ACC112 (cell line): ENCODE data around the gene LSM10.
A peak's percentile ranks its signal among the peaks of the same experiment; 100 is the strongest.

ENCODE experiments used
- H2AFZ ChIP-seq: fragments of 200-600 bp; sonication (generic); one replicate; pipeline ENCODE4 v1.6.0; 2017; ENCODE audit warnings: antibody characterized with exemption, low read length; ENCODE audit not compliant: unreplicated experiment
- H3K27ac ChIP-seq: fragments of 200-600 bp; sonication (generic); 2 replicates; pipeline ENCODE4 v1.5.1; 2014; ENCODE audit warnings: low read depth, mild to moderate bottlenecking, antibody characterized with exemption, low read length, moderate library complexity
- H3K27me3 ChIP-seq: fragments of 200-600 bp; sonication (generic); 2 replicates; pipeline ENCODE4 v1.6.1; 2014; ENCODE audit warnings: mild to moderate bottlenecking, antibody characterized with exemption, low read length, moderate library complexity, mixed read lengths; ENCODE audit not compliant: insufficient read depth
- H3K36me3 ChIP-seq: fragments of 200-600 bp; sonication (generic); 2 replicates; pipeline ENCODE4 v1.6.1; 2016; ENCODE audit warnings: mild to moderate bottlenecking, antibody characterized with exemption, low read length, moderate library complexity, mixed read lengths; ENCODE audit not compliant: insufficient read depth
- H3K4me1 ChIP-seq: fragments of 200-600 bp; sonication (generic); one replicate; pipeline ENCODE4 v1.6.1; 2016; ENCODE audit warnings: low read length, mixed read lengths; ENCODE audit not compliant: insufficient read depth, unreplicated experiment, control insufficient read depth
- H3K4me3 ChIP-seq: fragments of 200-600 bp; sonication (generic); 2 replicates; pipeline ENCODE4 v1.5.1; 2014; ENCODE audit warnings: mild to moderate bottlenecking, low read depth, low read length
- H3K79me2 ChIP-seq: fragments of 200-600 bp; sonication (generic); one replicate; pipeline ENCODE4 v1.6.0; 2016; ENCODE audit warnings: low read length; ENCODE audit not compliant: control insufficient read depth, unreplicated experiment, insufficient read depth

LSM10 gene

DNA sequence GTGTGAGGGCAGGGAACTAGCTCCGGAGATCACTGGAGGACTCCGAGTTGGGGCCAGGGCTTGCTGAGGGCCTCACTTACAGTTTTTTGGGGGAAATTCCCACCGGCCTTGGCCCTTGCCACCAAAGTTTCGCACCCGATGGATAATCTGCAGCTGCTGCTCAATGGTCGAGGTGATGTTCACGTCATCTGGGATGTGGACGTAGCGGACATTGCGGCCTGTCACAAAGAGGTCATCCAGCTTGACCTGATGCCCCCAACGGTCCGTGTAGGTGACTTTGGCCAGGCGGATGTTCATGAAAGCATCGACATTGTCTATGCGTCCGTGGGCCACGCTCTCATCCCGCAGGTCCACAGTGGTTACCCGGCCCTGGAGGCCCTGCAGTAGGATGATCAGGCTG, 4.0 kb downstream of the LSM10 start:
- Histone ChIP-seq H3K4me3 (no peak overlapping the region), H3K36me3 (peaks cover 10% of the 10 kb centered on the region; the same call in 1 of the 2 replicates), H3K79me2 (peaks cover 17% of the 10 kb centered on the region), H2AFZ (no peak overlapping the region), H3K27ac (no peak overlapping the region), H3K27me3 (no peaks in the 10 kb centered on the region), H3K4me1 (peaks cover 11% of the 10 kb centered on the region)

DNA sequence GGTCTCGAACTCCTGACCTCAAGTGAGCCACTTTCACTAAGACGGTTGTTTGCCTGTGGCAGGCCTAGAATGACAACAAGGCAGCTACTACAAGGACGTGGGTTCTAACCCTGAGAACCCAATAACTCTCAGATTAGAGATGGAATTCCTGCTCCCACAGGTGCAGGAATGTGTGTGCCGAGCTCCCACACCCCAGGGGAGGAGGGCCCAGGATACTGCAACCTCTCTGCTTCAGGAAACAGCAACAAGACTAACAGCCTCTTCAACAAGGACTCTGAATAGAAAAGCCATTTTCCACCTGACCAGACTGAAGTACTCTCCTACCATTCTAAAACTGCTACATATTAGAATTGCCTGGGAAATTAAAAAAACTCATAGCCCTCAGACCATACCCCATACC, 4.9 kb downstream of the LSM10 start:
- H3K27me3 ChIP-seq: no peaks in the 10 kb centered on the region
- no peak overlapping the region for H3K4me3 ChIP-seq
- no peak overlapping the region for H3K27ac ChIP-seq
- H2AFZ ChIP-seq: no peak overlapping the region
- H3K79me2 ChIP-seq: peaks cover 17% of the 10 kb centered on the region
- H3K36me3 ChIP-seq: peaks cover 10% of the 10 kb centered on the region; the same call in 1 of the 2 replicates
- peaks cover 9% of the 10 kb centered on the region for H3K4me1 ChIP-seq

DNA sequence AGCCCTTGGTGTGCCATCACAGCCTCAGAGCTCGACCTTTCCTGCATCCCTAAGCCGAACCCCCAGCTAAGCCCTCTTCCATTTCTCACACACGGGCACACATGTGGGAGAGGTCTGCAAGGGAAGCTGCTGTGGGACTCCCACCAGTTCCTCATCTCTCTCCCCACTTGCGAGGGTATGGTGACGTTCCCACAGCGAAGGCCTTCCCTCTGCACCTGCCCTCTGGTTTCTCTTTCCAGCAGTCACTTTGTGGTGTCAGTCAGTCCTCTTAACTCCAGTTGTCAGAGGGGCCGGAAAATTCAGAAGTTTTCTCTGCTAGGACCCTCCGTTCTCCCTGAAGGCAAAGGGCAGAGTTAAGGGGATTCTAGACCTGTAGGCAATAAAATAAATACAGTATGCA, 6.4 kb downstream of the LSM10 start:
- Histone ChIP-seq H3K79me2 (peaks cover 4% of the 10 kb centered on the region), H3K4me3 (no peak overlapping the region), H3K27ac (no peak overlapping the region), H3K27me3 (no peaks in the 10 kb centered on the region), H2AFZ (no peak overlapping the region), H3K36me3 (peaks cover 10% of the 10 kb centered on the region; the same call in 1 of the 2 replicates), H3K4me1 (peaks cover 15% of the 10 kb centered on the region)

- Histone ChIP-seq H3K4me1 (peaks cover 14% of the 10 kb centered on the region), H3K36me3 (peaks cover 10% of the 10 kb centered on the region; the same call in 1 of the 2 replicates), H3K27me3 (no peaks in the 10 kb centered on the region), H2AFZ (no peak overlapping the region), H3K79me2 (peaks cover 2% of the 10 kb centered on the region), H3K4me3 (no peak overlapping the region), H3K27ac (no peak overlapping the region)
These were observed 7.3 kb downstream of the LSM10 start for GRCh38 chr1:36390411-36390810.

DNA sequence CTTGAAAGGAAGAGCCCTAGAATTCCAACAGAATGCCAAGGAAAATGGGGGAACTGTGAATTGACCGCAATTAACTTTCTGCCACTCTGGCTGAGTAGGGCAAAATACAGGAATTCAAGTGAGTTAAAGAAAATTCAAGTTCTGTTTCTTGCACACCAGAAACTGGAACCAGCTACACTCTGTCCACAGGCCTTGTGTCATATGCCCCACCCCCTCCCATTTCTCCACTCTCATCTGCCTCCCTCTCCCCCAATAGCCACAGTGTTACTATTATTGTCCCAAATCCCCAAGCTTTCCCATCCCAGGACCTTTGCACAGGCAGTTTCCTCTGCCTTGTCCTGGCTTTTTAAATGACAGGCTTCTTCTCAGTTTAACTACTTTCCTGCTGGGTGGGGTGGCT, 7.7 kb downstream of the LSM10 start:
- H3K79me2 ChIP-seq: peaks cover 6% of the 10 kb centered on the region
- no peaks in the 10 kb centered on the region for H3K27me3 ChIP-seq
- peaks cover 10% of the 10 kb centered on the region; the same call in 1 of the 2 replicates for H3K36me3 ChIP-seq
- H2AFZ ChIP-seq: no peak overlapping the region
- H3K4me1 ChIP-seq: peaks cover 14% of the 10 kb centered on the region
- H3K27ac ChIP-seq: no peak overlapping the region
- H3K4me3 ChIP-seq: no peak overlapping the region

DNA sequence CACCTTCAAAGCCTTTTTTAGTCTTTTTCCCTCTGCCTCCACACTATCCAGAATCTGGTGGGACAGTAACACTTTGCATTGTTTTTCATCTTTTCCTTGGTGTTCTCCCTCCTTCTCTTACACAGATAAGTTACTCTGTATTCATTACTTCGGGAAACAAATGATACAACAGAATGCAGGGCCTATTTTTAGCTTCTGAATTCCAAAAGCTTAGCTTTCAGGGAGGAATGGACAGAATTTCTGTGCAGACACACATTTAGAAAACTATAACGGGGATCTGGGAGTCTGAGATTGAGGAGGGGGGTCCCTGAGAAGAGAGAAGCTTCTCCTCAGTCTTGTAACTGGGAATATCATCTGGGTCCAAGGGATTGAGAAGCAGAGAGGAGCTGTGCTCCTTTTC, 8.4 kb downstream of the LSM10 start:
- no peak overlapping the region for H2AFZ ChIP-seq
- H3K4me1 ChIP-seq: peaks cover 17% of the 10 kb centered on the region
- H3K27me3 ChIP-seq: no peaks in the 10 kb centered on the region
- H3K36me3 ChIP-seq: peaks cover 10% of the 10 kb centered on the region; the same call in 1 of the 2 replicates
- peaks cover 13% of the 10 kb centered on the region for H3K79me2 ChIP-seq
- H3K4me3 ChIP-seq: no peak overlapping the region
- no peak overlapping the region for H3K27ac ChIP-seq

- Histone ChIP-seq H3K27ac (peak overlapping the region; percentile 95), H3K79me2 (peaks cover 31% of the 10 kb centered on the region), H3K4me1 (peaks cover 19% of the 10 kb centered on the region), H3K4me3 (peak overlapping the region; percentile 48), H3K36me3 (no peaks in the 10 kb centered on the region; the same call in 1 of the 2 replicates), H3K27me3 (no peaks in the 10 kb centered on the region), H2AFZ (no peak overlapping the region)
These were observed 10.4 kb downstream of the LSM10 start for GRCh38 chr1:36387141-36387949.

DNA sequence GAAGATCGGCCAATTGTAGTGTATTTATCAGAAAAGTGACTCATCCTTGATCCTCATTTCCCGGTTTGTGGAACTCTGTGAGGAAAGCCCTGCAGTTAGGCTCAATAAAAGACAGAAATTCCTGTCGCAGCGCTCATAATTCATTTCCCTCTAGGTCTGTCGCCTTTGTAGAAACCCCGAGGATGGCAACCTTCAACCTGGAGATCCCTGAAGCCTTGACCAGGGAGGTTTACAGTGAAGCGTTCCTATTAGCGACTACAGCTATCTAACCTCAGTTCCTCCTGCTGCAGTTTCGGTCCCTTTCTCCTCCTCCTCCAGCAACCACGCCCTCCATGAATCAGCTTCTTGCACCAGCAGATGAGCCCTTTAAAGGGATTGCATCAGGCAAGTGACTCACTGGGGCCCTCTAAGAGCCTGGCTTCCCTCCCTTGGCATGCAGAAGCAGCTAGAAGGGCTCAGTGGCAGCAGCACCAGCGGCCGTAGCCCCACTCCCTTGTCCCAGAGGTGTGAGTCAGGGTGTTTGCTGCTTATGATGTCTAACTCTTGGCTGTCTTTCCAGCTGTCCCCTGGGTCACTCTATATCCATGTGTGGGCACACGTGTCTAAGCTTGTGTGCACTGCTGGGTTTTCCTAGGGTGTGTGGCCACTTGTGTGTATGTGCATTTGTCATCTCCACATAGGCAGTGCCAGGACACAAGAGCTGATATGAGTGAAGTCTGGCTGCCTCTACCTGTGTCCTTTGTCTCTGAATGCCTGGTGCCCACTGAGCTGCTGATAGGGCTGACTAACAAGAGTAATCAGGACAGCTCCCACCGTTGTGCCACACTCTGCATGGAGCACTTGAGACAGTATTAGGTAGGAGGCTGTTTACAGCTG, 11.2 kb downstream of the LSM10 start:
- H3K4me1 ChIP-seq: peaks cover 19% of the 10 kb centered on the region
- H3K79me2 ChIP-seq: peaks cover 40% of the 10 kb centered on the region
- H2AFZ ChIP-seq: no peak overlapping the region
- no peaks in the 10 kb centered on the region for H3K36me3 ChIP-seq
- no peaks in the 10 kb centered on the region for H3K27me3 ChIP-seq
- H3K27ac ChIP-seq: peak overlapping the region; percentile 95
- peak overlapping the region; percentile 76 for H3K4me3 ChIP-seq

DNA sequence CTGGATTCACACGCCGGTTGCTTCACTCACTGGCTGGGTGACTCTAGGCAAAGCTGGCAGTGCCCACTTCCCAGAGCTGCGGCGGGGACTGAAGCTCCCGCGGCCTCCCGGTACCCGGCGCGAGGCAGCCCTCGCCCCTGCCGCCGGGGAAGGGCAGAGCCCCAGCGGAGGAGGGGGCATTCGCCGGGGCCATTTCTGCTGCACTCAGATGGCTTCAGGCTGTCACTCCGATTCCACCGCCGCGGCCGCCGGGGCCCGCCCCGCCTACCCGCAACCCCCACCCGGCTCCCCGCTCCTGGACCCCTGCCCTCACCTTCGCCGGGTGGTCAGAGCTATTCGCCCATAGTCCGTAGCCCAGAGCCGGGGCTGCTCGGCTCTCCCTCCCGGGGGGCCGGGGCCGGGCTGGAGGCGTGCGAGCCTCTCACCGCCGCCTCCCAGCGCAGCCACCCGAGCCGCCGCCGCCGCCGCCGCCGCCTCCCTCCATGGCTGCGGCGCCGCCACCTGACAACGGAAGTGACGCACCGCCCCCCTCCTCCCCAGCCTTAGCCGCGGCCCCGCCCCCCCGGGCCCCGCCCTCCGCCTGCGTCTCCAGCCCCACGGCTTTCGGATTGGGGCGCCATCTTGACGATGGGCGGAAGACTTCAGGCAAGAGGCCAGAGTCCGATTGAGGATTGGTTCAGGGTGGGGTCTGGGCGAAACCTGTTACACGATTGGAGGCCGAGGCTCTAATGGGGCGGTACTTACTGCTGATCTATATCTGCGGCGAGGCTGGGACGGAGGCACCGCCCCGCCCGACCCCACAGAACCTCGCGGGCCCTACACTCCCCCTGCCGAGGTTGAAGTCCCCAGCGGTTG, 12.1 kb downstream of the LSM10 start, which contains the start of gene STK40:
STK40 (minus strand) TSS at position 515 of the 855 bp plus-strand sequence. CDS start 24,592 bp downstream, outside the sequence.
- peaks cover 49% of the 10 kb centered on the region for H3K79me2 ChIP-seq
- peak within 1 kb of the TSS; percentile 44 for H2AFZ ChIP-seq
- H3K27ac ChIP-seq: peak within 1 kb of the TSS; percentile 95
- H3K27me3 ChIP-seq: no peaks in the 10 kb centered on the region
- H3K36me3 ChIP-seq: no peaks in the 10 kb centered on the region
- H3K4me3 ChIP-seq: peak within 1 kb of the TSS; percentile 90
- peaks cover 19% of the 10 kb centered on the region for H3K4me1 ChIP-seq
